HG02840 (cell line): ENCODE measurements around the gene CSH1.
"Not testable (repeated sequence)": the region's sequence is repeated elsewhere in the genome, so short reads cannot be mapped to it uniquely, and the experiment has no call there.

ENCODE experiments used
- ATAC-seq: cut with Tn5 transposase; IDR thresholded peaks from one replicate; pipeline ENCODE4 v1.9.1; 2021; ENCODE audit warnings: mild to moderate bottlenecking, moderate library complexity, moderate number of reproducible peaks; ENCODE audit not compliant: unreplicated experiment, low FRiP score

Gene CSH1

GRCh38 chr17:63907161-63907778 lies 10.9 kb upstream of the CSH1 start:
- ATAC-seq: not testable (repeated sequence)

GRCh38 chr17:63904796-63905195 lies 8.4 kb upstream of the CSH1 start:
- not testable (repeated sequence) for ATAC-seq

- not testable (repeated sequence) for ATAC-seq
Observed at GRCh38 chr17:63903787-63904201, 7.4 kb upstream of the CSH1 start.

- not testable (repeated sequence) for ATAC-seq
Observed at GRCh38 chr17:63901971-63902370, 5.6 kb upstream of the CSH1 start.

- not testable (repeated sequence) for ATAC-seq
Observed at GRCh38 chr17:63898899-63899798, 2.8 kb upstream of the CSH1 start.

- ATAC-seq: not testable (repeated sequence)
Observed at GRCh38 chr17:63894821-63895220, 1.6 kb downstream of the CSH1 start.

- not testable (repeated sequence) for ATAC-seq
Observed at GRCh38 chr17:63894021-63894420, 2.4 kb downstream of the CSH1 start.

GRCh38 chr17:63892316-63893037 lies 3.9 kb downstream of the CSH1 start:
- ATAC-seq: not testable (repeated sequence)

- ATAC-seq: not testable (repeated sequence)
Observed at GRCh38 chr17:63889026-63889848, 7.1 kb downstream of the CSH1 start.

- ATAC-seq: not testable (repeated sequence)
Observed at GRCh38 chr17:63885119-63885518, 11.3 kb downstream of the CSH1 start.

GRCh38 chr17:63882626-63883126 lies 13.7 kb downstream of the CSH1 start:
- not testable (repeated sequence) for ATAC-seq

- no peak for ATAC-seq
Observed at GRCh38 chr17:63881935-63882601, 14.3 kb downstream of the CSH1 start, which contains the start of gene GH2. TSS of gene GH2 (minus strand) at chr17:63881944. CDS start at chr17:63881801, 143 bp downstream.

GRCh38 chr17:63881337-63881736 lies 15.0 kb downstream of the CSH1 start:
- not testable (repeated sequence) for ATAC-seq

GRCh38 chr17:63880706-63881105 lies 15.7 kb downstream of the CSH1 start:
- ATAC-seq: no peak

- not testable (repeated sequence) for ATAC-seq
Observed at GRCh38 chr17:63878413-63878812, 18.0 kb downstream of the CSH1 start.

GRCh38 chr17:63874693-63875092 lies 21.7 kb downstream of the CSH1 start:
- not testable (repeated sequence) for ATAC-seq

- not testable (repeated sequence) for ATAC-seq
Observed at GRCh38 chr17:63874061-63874626, 22.2 kb downstream of the CSH1 start.

- ATAC-seq: not testable (repeated sequence)
Observed at GRCh38 chr17:63873577-63873976, 22.8 kb downstream of the CSH1 start, which contains the start of gene CSH2. TSS of gene CSH2 (minus strand) at chr17:63873677. CDS start at chr17:63873614, 63 bp downstream.
